H9 (cell line): Measurements from ENCODE around the gene NARF. TPM values are rescaled to one million over a fixed set of nuclear protein-coding genes. Genes with fewer than 3 reads are reported as not detected.
A peak's percentile ranks its signal among the peaks of the same experiment; 100 is the strongest.

Experiments
- DNase-seq: peaks from one replicate; pipeline ENCODE4 v3.0.0-alpha.2; 2017
- H2AFZ ChIP-seq: one replicate; pipeline ENCODE4 v1.6.1; 2013; ENCODE audit warnings: mild to moderate bottlenecking, low read length, control low read depth, moderate library complexity
- H2AK5ac ChIP-seq: 2 replicates; pipeline ENCODE4 v1.6.1; 2013; ENCODE audit warnings: low read length, control low read depth, mixed read lengths; ENCODE audit not compliant: insufficient read length
- H2BK120ac ChIP-seq: one replicate; pipeline ENCODE4 v1.6.1; 2013; ENCODE audit warnings: low read depth, mild to moderate bottlenecking, low read length, control low read depth, inconsistent platforms; ENCODE audit not compliant: poor library complexity, severe bottlenecking
- H2BK12ac ChIP-seq: 2 replicates; pipeline ENCODE4 v1.6.1; 2013; ENCODE audit warnings: low read length, control low read depth, mixed read lengths, low read depth; ENCODE audit not compliant: insufficient read length
- H2BK15ac ChIP-seq: 2 replicates; pipeline ENCODE4 v1.6.1; 2013; ENCODE audit warnings: low read depth, low read length, control low read depth
- H2BK20ac ChIP-seq: one replicate; pipeline ENCODE4 v1.6.1; 2013; ENCODE audit warnings: low read depth, mild to moderate bottlenecking, low read length, control low read depth, inconsistent platforms; ENCODE audit not compliant: poor library complexity, severe bottlenecking
- H2BK5ac ChIP-seq: 2 replicates; pipeline ENCODE4 v1.6.1; 2013; ENCODE audit warnings: low read length, control low read depth, mixed read lengths; ENCODE audit not compliant: insufficient read length
- H3K14ac ChIP-seq: 2 replicates; pipeline ENCODE4 v1.6.1; 2013; ENCODE audit warnings: low read length, control low read depth; ENCODE audit not compliant: insufficient read depth
- H3K18ac ChIP-seq: 2 replicates; pipeline ENCODE4 v1.6.1; 2013; ENCODE audit warnings: low read depth, mild to moderate bottlenecking, mixed read lengths, low read length, control low read depth; ENCODE audit not compliant: insufficient read length
- H3K23ac ChIP-seq: 2 replicates; pipeline ENCODE4 v1.6.1; 2013; ENCODE audit warnings: low read length, control low read depth, mixed read lengths, low read depth; ENCODE audit not compliant: insufficient read length
- H3K23me2 ChIP-seq: 2 replicates; pipeline ENCODE4 v1.6.1; 2013; ENCODE audit warnings: low read depth, mild to moderate bottlenecking, mixed read lengths, low read length, control low read depth; ENCODE audit not compliant: insufficient read length, poor library complexity, severe bottlenecking
- H3K27ac ChIP-seq: 2 replicates; pipeline ENCODE4 v1.5.1; 2013; ENCODE audit warnings: low read length, control low read depth, mixed read lengths, low read depth; ENCODE audit not compliant: insufficient read length
- H3K27me3 ChIP-seq: 2 replicates; pipeline ENCODE4 v1.6.1; 2013; ENCODE audit warnings: low read length, control low read depth, inconsistent platforms; ENCODE audit not compliant: insufficient read depth
- H3K4ac ChIP-seq: 2 replicates; pipeline ENCODE4 v1.6.1; 2013; ENCODE audit warnings: low read depth, mild to moderate bottlenecking, control low read depth, inconsistent platforms, low read length, moderate library complexity
- H3K4me1 ChIP-seq: 2 replicates; pipeline ENCODE4 v1.6.1; 2013; ENCODE audit warnings: low read length, control low read depth, inconsistent platforms; ENCODE audit not compliant: insufficient read depth
- H3K4me2 ChIP-seq: 2 replicates; pipeline ENCODE4 v1.6.1; 2013; ENCODE audit warnings: low read length, control low read depth, mixed read lengths; ENCODE audit not compliant: insufficient read length, insufficient read depth
- H3K56ac ChIP-seq: 2 replicates; pipeline ENCODE4 v1.6.1; 2013; ENCODE audit warnings: low read depth, mild to moderate bottlenecking, mixed read lengths, low read length, control low read depth; ENCODE audit not compliant: insufficient read length
- H3K79me1 ChIP-seq: 2 replicates; pipeline ENCODE4 v1.6.1; 2013; ENCODE audit warnings: low read depth, mild to moderate bottlenecking, moderate library complexity, low read length, control low read depth, inconsistent platforms; ENCODE audit not compliant: insufficient read depth, poor library complexity, severe bottlenecking
- H3K79me2 ChIP-seq: 2 replicates; pipeline ENCODE4 v1.6.1; 2013; ENCODE audit warnings: low read length, control low read depth, inconsistent platforms; ENCODE audit not compliant: insufficient read depth
- H3K9ac ChIP-seq: 2 replicates; pipeline ENCODE4 v1.6.1; 2013; ENCODE audit warnings: low read length, control low read depth, mixed read lengths; ENCODE audit not compliant: insufficient read length; ENCODE audit errors: extremely low read depth
- H3K9me3 ChIP-seq: one replicate; pipeline ENCODE4 v1.6.1; 2013; ENCODE audit warnings: low read depth, low read length, inconsistent platforms; ENCODE audit not compliant: control insufficient read depth
- H3T11ph ChIP-seq: one replicate; pipeline ENCODE4 v1.6.1; 2013; ENCODE audit warnings: mild to moderate bottlenecking, low read length, control low read depth, inconsistent platforms
- H4K20me1 ChIP-seq: one replicate; pipeline ENCODE4 v1.6.1; 2013; ENCODE audit not compliant: control insufficient read depth, insufficient read length, insufficient read depth
- H4K5ac ChIP-seq: 2 replicates; pipeline ENCODE4 v1.6.1; 2013; ENCODE audit warnings: low read depth, mild to moderate bottlenecking, mixed read lengths, low read length, control low read depth; ENCODE audit not compliant: insufficient read length
- H4K8ac ChIP-seq: replicated peaks from 2 replicates; pipeline ENCODE4 v1.6.1; 2013; ENCODE audit warnings: low read length, control low read depth, mixed read lengths, low read depth; ENCODE audit not compliant: insufficient read length
- H4K91ac ChIP-seq: 2 replicates; pipeline ENCODE4 v1.6.1; 2013; ENCODE audit warnings: low read depth, mild to moderate bottlenecking, moderate library complexity, mixed read lengths, low read length, control low read depth; ENCODE audit not compliant: insufficient read length
- H3K27ac Mint-ChIP-seq, 3 experiments: 2 replicates in 2 of 3; 3 replicates in 1 of 3; pipeline ENCODE4 v1.8.0; 2020 to 2021; ENCODE audit warnings: mixed read lengths in 3 of 3, mild to moderate bottlenecking in 1 of 3, moderate library complexity in 1 of 3
- H3K27me3 Mint-ChIP-seq: 2 replicates; pipeline ENCODE4 v1.8.0; 2021; ENCODE audit warnings: low read depth, mild to moderate bottlenecking, moderate library complexity, mixed read lengths
- H3K36me3 Mint-ChIP-seq, 3 experiments: 2 replicates in 2 of 3; 3 replicates in 1 of 3; pipeline ENCODE4 v1.8.0; 2020 to 2021; ENCODE audit warnings: low read depth in 3 of 3, mixed read lengths in 3 of 3; ENCODE audit not compliant: insufficient read depth in 1 of 3
- H3K4me1 Mint-ChIP-seq, 2 experiments: 2 replicates each; pipeline ENCODE4 v1.8.0; 2020; ENCODE audit warnings: mixed read lengths in 2 of 2
- H3K4me3 Mint-ChIP-seq, 2 experiments: 2 replicates in 1 of 2; 3 replicates in 1 of 2; pipeline ENCODE4 v1.8.0; 2020 to 2021; ENCODE audit warnings: mild to moderate bottlenecking in 2 of 2, mixed read lengths in 2 of 2, moderate library complexity in 1 of 2
- H3K9me3 Mint-ChIP-seq, 2 experiments: 2 replicates in 1 of 2; 3 replicates in 1 of 2; pipeline ENCODE4 v1.8.0; 2020; ENCODE audit warnings: mild to moderate bottlenecking in 2 of 2, mixed read lengths in 2 of 2, moderate library complexity in 1 of 2
- CTCF ChIP-seq: fragments of 200-600 bp; sonication (generic); conservative IDR thresholded peaks from 3 replicates; pipeline ENCODE4 v1.8.0; 2021; ENCODE audit warnings: antibody characterized with exemption, mild to moderate bottlenecking
- WGBS: extraction: QIAGEN DNeasy Blood & Tissue Kit; methylation state at CpG from one replicate; pipeline ENCODE4 v1.1.7; 2013; ENCODE audit warnings: missing lambda C conversion rate, low lambda C conversion rate, mixed read lengths; ENCODE audit not compliant: insufficient read length; ENCODE audit errors: extremely low coverage; 5-methylcytosine and 5-hydroxymethylcytosine counted together
- total RNA-seq: library from RNA; stranded (reverse); gene quantifications from 2 replicates; pipeline ENCODE4 v1.2.1, GENCODE V29; 2021

NARF gene
- total RNA-seq, 1 experiment from 2014 or later, result 124 TPM

GRCh38 chr17:82449131-82449882 lies 9.2 kb upstream of the NARF start:
- Histone ChIP-seq H4K91ac (no peak overlapping the region), H2AK5ac (no peak overlapping the region), H4K5ac (no peak overlapping the region), H4K20me1 (no peaks in the 10 kb centered on the region), H4K8ac (no peak overlapping the region), H3K23me2 (no peaks in the 10 kb centered on the region), H2BK15ac (no peak overlapping the region), H3K56ac (no peak overlapping the region), H2BK120ac (no peak overlapping the region), H3K9me3 (no peaks in the 10 kb centered on the region), H3K18ac (no peak overlapping the region), H2BK5ac (no peak overlapping the region), H3K23ac (no peak overlapping the region), H3K9ac (no peak overlapping the region), H3K4me1 (no peaks in the 10 kb centered on the region; the same call in 1 of the 2 replicates), H3K27ac (no peak overlapping the region), H2AFZ (no peak overlapping the region), H3K27me3 (no peaks in the 10 kb centered on the region), H3T11ph (no peak overlapping the region), H3K79me2 (no peaks in the 10 kb centered on the region), H3K14ac (no peak overlapping the region), H3K4ac (no peak overlapping the region), H2BK12ac (no peak overlapping the region), H2BK20ac (no peak overlapping the region), H3K79me1 (no peaks in the 10 kb centered on the region), H3K4me2 (peak overlapping the region; percentile 62)
- Mint-ChIP-seq H3K9me3 (peaks cover 16 to 32% of the 10 kb centered on the region in 2 experiments), H3K27me3 (peaks cover 16% of the 10 kb centered on the region), H3K4me1 (peaks cover 5 to 17% of the 10 kb centered on the region in 2 experiments), H3K27ac (peak overlapping the region in 1 of 3 experiments; percentile 5; a peak in 1 of 7 replicates), H3K36me3 (peaks cover 7 to 28% (median 25%) of the 10 kb centered on the region in 3 experiments; a peak in 6 of 7 replicates), H3K4me3 (peak overlapping the region; percentile 81 to 88)
- peak; percentile 71 for DNase-seq
- TF ChIP-seq CTCF, result no peak; the same call in 2 of the 3 replicates
- no CpG with 5 or more reads among the region's 30 CpGs for WGBS
